Heart right ventricle (tissue), 16 donors: Measurements from ENCODE around the gene IFNAR1. TPM values are rescaled to one million over a fixed set of nuclear protein-coding genes. Genes with fewer than 3 reads are reported as not detected.

ENCODE experiments used
- ATAC-seq, 8 donors: fragments of 200-7000 bp; cut with Tn5 transposase; one replicate each; pipeline ENCODE4 v1.9.1; 2020; ENCODE audit warnings: mild to moderate bottlenecking in 8 of 8, moderate library complexity in 8 of 8, moderate number of reproducible peaks in 1 of 8
- DNase-seq, 2 donors: peaks; one replicate each; pipeline ENCODE4 v3.0.0-alpha.2; 2020
- H3K27ac ChIP-seq, 10 donors: fragments of 200-600 bp; sonication (generic) in 2 of 10; one replicate each; pipeline versions ENCODE4 v1.5.0 to v1.8.0; 2020 to 2022; ENCODE audit warnings: mild to moderate bottlenecking in 3 of 10
- H3K27me3 ChIP-seq, 7 donors: fragments of 200-600 bp; one replicate each; pipeline ENCODE4 v1.8.0; 2021 to 2022; ENCODE audit warnings: mild to moderate bottlenecking in 2 of 7
- H3K36me3 ChIP-seq, 9 donors: fragments of 200-600 bp; sonication (generic) in 1 of 9; one replicate each; pipeline versions ENCODE4 v1.5.0 to v1.8.0; 2020 to 2022; ENCODE audit warnings: mild to moderate bottlenecking in 2 of 9
- H3K4me1 ChIP-seq, 9 donors: fragments of 200-600 bp; sonication (generic) in 1 of 9; one replicate each; pipeline versions ENCODE4 v1.5.0 to v1.8.0; 2020 to 2022; ENCODE audit warnings: mild to moderate bottlenecking in 4 of 9
- H3K4me3 ChIP-seq, 10 donors: fragments of 200-600 bp; sonication (generic) in 2 of 10; one replicate each; pipeline versions ENCODE4 v1.5.0 to v1.8.0; 2020 to 2022; ENCODE audit warnings: mild to moderate bottlenecking in 7 of 10, moderate library complexity in 2 of 10
- H3K9me3 ChIP-seq, 11 donors: fragments of 200-600 bp in 10 of 11; sonication (generic) in 2 of 11; one replicate each; pipeline versions ENCODE4 v1.5.0 to v1.8.0; 2013 to 2022; ENCODE audit warnings: mild to moderate bottlenecking in 2 of 11, control low read depth in 1 of 11, moderate library complexity in 1 of 11
- WGBS, 2 donors: extraction: QIAGEN DNeasy Blood & Tissue Kit; methylation state at CpG; one replicate each; pipeline ENCODE4 v1.1.7; 2013; ENCODE audit warnings: inconsistent platforms in 1 of 2; 5-methylcytosine and 5-hydroxymethylcytosine counted together
- intact Hi-C, 10 donors: fragments of 100-400 bp; cut with DNase I; formaldehyde crosslinking; loops; one replicate each; pipeline versions ENCODE4 v1.11.1 to v1.14.2; 2022
- polyA plus RNA-seq, 2 donors: library from polyadenylated mRNA; stranded (reverse); fragments of 200-250 nt; gene quantifications; one replicate each; pipeline ENCODE4 v1.2.3, GENCODE V29; 2013
- total RNA-seq, 10 donors: library from RNA; stranded (reverse); fragmentation: NEBNext Ultra II Directional in 3 of 10; extraction: Animal tissue kit (Norgen Biotek cat#: 25700) in 3 of 10; gene quantifications; one replicate each; pipeline versions ENCODE4 v1.2.1 to v1.2.4, GENCODE V29; 2021 to 2023
- TF ChIP-seq, protein P1 (sequence below), 9 donors: fragments of 200-600 bp; sonication (generic) in 2 of 9; IDR thresholded peaks; one replicate each; pipeline versions ENCODE4 v1.5.0 to v1.8.0; 2021 to 2022; ENCODE audit warnings: antibody characterized with exemption in 9 of 9, mild to moderate bottlenecking in 5 of 9, moderate library complexity in 1 of 9
- donor health status: Arrhythmogenic right ventricular cardiomyopathy.
- donor health status: ischemic (EF 13 %, LVEDD 7.1; RV severe dilation, severe dysfunction).
- donor health status: healthy with polysubstance abuse.
- donor health status: DM: no; HTN: yes; CAD: no.
- donor health status: DM: no; HTN: no; CAD: no.
- donor health status: ischemic (EF 25% LVEDD 6.9; RV normal size, moderate dysfunction).
- donor health status: ischemic (EF 25% LVEDD 5.7; RV mildly dilated, moderate dysfunction).
- donor health status: healthy.
- donor health status: DM: yes; HTN: yes; CAD: no.
- donor health status: Ischemic cardiomyopathy.
- donor health status: ischemic (EF 35%, LVEDD 5.7; RV mildly dilated, moderate dysfunction).
- donor health status: nonischemic (EF 11% LVEDD 7.7; RV severe dilation, severe dysfunction).
- donor health status: DM: yes; HTN: yes; CAD: no.
- donor health status: PGD.
- donor health status: ischemic (EF 29% LVEDD 5.4; RV normal size, mild dysfunction).
- donor health status: nonischemic (EF 23%, LVEDD 6.1; RV moderate dilation, normal function).

IFNAR1 gene
- total and polyA plus RNA-seq, 12 donors: 7.4 to 38.5 (median 23.0) TPM

DNA sequence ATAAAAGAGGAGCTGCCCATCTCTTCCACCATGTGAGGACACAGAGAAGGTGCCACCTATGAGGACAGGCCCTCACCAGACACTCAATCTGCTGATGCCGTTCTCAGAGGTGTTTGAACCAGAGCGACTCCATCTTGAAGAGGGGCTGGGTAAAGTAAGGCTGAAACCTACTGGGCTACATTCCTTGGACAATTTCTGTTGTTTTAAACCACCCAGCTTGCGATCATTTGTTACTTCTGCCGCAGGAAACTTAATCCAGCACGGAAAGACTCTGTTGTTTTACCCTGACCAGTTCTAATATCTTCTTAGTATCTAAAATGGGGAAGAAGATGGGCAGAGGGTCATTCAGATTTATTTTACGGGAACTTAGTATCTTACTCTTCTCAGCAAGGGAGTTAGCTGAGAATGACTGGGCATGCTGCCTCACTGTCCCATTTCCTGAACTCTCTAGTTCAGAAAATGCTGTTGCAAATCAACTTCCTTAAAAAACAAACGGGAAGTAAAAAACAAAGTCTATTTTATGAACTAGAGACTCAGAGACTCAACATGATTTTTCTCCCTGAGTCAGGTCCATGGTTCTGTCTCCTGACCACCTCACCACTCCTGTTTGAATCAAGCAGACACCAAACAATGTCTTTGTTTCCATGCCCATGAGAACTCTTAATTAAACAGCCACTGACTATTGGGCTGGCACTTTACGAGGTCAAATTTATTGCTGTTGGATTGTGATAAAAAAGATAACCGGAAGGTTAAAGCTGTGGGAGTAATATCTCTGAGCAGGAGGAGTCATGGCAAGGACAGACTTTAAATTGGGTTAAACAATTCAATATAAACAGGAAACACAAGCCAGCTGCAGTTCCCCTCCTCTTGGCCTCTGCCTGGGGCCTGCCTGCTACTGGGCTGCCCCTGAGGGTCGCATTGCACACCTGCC is 23.8 kb upstream of the IFNAR1 start:
- DNase-seq: no peak
- ATAC-seq: peak; percentile 23 to 80 (median 72)

DNA sequence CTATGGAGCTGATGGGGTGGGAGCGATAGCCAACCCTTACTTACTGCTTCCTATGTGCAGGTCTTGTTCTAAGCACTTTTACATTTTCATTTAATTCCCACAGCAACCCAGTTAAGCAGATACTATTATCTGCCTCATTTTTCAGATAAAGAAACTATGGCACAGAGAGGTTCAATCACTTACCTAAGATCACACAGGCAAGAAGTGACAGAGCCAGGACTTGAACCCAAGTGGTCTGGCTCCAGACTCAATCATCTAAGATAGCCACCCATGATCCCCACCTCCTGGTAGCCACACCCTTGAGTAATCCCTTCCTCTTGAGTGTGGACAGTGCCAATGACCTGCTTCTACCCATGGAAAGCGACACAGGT is 23.2 kb upstream of the IFNAR1 start:
- H3K9me3 ChIP-seq: no peaks in the 10 kb centered on the region
- TF ChIP-seq, protein P1, sequence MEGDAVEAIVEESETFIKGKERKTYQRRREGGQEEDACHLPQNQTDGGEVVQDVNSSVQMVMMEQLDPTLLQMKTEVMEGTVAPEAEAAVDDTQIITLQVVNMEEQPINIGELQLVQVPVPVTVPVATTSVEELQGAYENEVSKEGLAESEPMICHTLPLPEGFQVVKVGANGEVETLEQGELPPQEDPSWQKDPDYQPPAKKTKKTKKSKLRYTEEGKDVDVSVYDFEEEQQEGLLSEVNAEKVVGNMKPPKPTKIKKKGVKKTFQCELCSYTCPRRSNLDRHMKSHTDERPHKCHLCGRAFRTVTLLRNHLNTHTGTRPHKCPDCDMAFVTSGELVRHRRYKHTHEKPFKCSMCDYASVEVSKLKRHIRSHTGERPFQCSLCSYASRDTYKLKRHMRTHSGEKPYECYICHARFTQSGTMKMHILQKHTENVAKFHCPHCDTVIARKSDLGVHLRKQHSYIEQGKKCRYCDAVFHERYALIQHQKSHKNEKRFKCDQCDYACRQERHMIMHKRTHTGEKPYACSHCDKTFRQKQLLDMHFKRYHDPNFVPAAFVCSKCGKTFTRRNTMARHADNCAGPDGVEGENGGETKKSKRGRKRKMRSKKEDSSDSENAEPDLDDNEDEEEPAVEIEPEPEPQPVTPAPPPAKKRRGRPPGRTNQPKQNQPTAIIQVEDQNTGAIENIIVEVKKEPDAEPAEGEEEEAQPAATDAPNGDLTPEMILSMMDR (IDR thresholded peaks at IDR 0.05): no peak
- H3K4me1 ChIP-seq: peaks cover 5 to 66% (median 34%) of the 10 kb centered on the region in 9 donors
- DNase-seq (no peak), ATAC-seq (no peak)
- H3K36me3 ChIP-seq: peaks cover 0 to 14% (median under 1%) of the 10 kb centered on the region in 9 donors
- no peak overlapping the region for H3K4me3 ChIP-seq
- 71 to 79% methylated on average over 2 of the region's 2 CpGs for WGBS, 2 donors
- intact Hi-C loops: no loop called here
- peak overlapping the region; percentile 47 to 94 (median 75) for H3K27ac ChIP-seq
- no peaks in the 10 kb centered on the region for H3K27me3 ChIP-seq

More for the DNA sequence above, 23.8 kb upstream of the IFNAR1 start:
- H3K27ac ChIP-seq: peak overlapping the region; percentile 47 to 94 (median 75)
- peaks cover 5 to 66% (median 34%) of the 10 kb centered on the region in 9 donors for H3K4me1 ChIP-seq
- H3K4me3 ChIP-seq: no peak overlapping the region
- H3K36me3 ChIP-seq: peaks cover 0 to 21% (median 6%) of the 10 kb centered on the region in 9 donors
- TF ChIP-seq, protein P1 (IDR thresholded peaks at IDR 0.05): no peak
- no peaks in the 10 kb centered on the region for H3K27me3 ChIP-seq
- 46 to 58% methylated on average over 10 of the region's 10 CpGs for WGBS, 2 donors
- intact Hi-C loops: no loop called here
- H3K9me3 ChIP-seq: no peaks in the 10 kb centered on the region

DNA sequence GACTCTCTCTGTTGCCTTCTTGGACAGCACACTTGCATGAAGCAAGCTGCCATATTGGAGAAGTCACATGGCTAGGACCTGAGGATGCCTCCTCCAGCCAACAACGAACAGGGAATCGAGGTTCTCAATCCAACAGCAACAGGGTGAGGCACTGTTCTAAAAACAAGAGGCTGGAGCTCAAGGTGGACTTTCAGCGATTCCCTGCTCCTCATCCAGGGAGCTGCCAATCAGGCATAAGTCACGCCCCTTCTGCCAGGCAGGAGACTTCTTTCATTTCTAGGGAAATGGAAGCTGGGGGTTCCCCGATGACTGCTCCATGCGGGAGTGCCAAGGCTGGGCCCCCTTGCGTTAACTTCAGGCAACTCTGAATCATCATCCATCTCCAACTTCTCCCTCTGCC is 22.7 kb upstream of the IFNAR1 start:
- H3K9me3 ChIP-seq: no peaks in the 10 kb centered on the region
- WGBS, 2 donors: 87 to 89% methylated on average over 7 of the region's 7 CpGs
- peak overlapping the region in 8 of 10 donors; percentile 68 to 94 (median 81) for H3K27ac ChIP-seq
- H3K4me1 ChIP-seq: peaks cover 5 to 66% (median 34%) of the 10 kb centered on the region in 9 donors
- ATAC-seq (no peak), DNase-seq (no peak)
- no peaks in the 10 kb centered on the region for H3K27me3 ChIP-seq
- TF ChIP-seq, protein P1 (IDR thresholded peaks at IDR 0.05): no peak
- no peak overlapping the region for H3K4me3 ChIP-seq
- peaks cover 0 to 10% (median 0%) of the 10 kb centered on the region in 9 donors for H3K36me3 ChIP-seq
- intact Hi-C loops: no loop called here

DNA sequence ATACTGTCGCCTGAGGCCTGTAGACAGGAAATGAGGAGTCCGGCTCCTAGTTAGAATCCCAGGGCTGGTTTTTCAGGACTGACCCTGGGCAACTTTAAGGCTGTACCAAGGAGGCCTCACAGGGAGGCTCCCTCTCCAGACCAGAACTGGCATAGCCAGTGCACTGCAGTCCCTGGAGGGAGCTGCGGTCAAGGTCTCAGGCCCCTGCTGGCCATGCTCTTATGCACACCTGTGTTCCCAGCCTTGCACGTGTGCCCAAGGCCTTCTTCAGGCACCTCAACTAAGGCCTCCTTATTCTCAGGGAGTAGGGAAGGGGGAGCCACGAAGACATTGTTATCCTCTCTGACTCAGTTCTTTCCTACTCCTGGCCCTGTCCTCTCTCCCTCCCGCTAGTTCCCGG is 22.0 kb upstream of the IFNAR1 start:
- TF ChIP-seq, protein P1 (IDR thresholded peaks at IDR 0.05): no peak
- ATAC-seq: no peak
- intact Hi-C loops: no loop called here
- H3K9me3 ChIP-seq: no peaks in the 10 kb centered on the region
- H3K4me3 ChIP-seq: no peak overlapping the region
- 91% methylated on average over 7 of the region's 7 CpGs for WGBS, 2 donors
- H3K4me1 ChIP-seq: peaks cover 5 to 66% (median 34%) of the 10 kb centered on the region in 9 donors
- H3K27ac ChIP-seq: peak overlapping the region in 3 of 10 donors; percentile 89 to 94 (median 93)
- H3K36me3 ChIP-seq: peaks cover 0 to 2% (median 0%) of the 10 kb centered on the region in 9 donors
- DNase-seq: no peak
- no peaks in the 10 kb centered on the region for H3K27me3 ChIP-seq
